GM19397 (cell line): ENCODE data around the gene MAGED1.
"Not testable (repeated sequence)": the region's sequence is repeated elsewhere in the genome, so short reads cannot be mapped to it uniquely, and the experiment has no call there.

Experiments
- ATAC-seq: cut with Tn5 transposase; IDR thresholded peaks from one replicate; pipeline ENCODE4 v1.9.1; 2021; ENCODE audit warnings: mild to moderate bottlenecking, moderate library complexity; ENCODE audit not compliant: unreplicated experiment

The MAGED1 gene

GRCh38 chrX:51893931-51894696 is 691 bp downstream of the MAGED1 start:
- no peak for ATAC-seq

GRCh38 chrX:51894697-51895336 is 1.4 kb downstream of the MAGED1 start:
- ATAC-seq = peak; percentile 52

- no peak for ATAC-seq
Observed at GRCh38 chrX:51896626-51897025, 3.2 kb downstream of the MAGED1 start.

GRCh38 chrX:51899741-51900140 is 6.3 kb downstream of the MAGED1 start:
- no peak for ATAC-seq

- ATAC-seq = no peak
Observed at GRCh38 chrX:51902510-51903050, 9.2 kb downstream of the MAGED1 start.

GRCh38 chrX:51905152-51905551 is 11.7 kb downstream of the MAGED1 start:
- not testable (repeated sequence) for ATAC-seq

GRCh38 chrX:51905711-51906110 is 12.3 kb downstream of the MAGED1 start:
- no peak for ATAC-seq

- no peak for ATAC-seq
Observed at GRCh38 chrX:51917604-51918003, 24.2 kb downstream of the MAGED1 start.

- no peak for ATAC-seq
Observed at GRCh38 chrX:51922561-51922960, 29.1 kb downstream of the MAGED1 start.

GRCh38 chrX:51931566-51932150 is 38.2 kb downstream of the MAGED1 start:
- no peak for ATAC-seq
